CD4-positive, alpha-beta T cell treated with Interleukin-10 for 1 hour (primary cell): ENCODE data around the gene KLF1.
"Not testable (repeated sequence)": the region's sequence is repeated elsewhere in the genome, so short reads cannot be mapped to it uniquely, and the experiment has no call there.

Experiments
- DNase-seq: peaks from one replicate; pipeline ENCODE4 v3.0.0-alpha.2; 2020

The KLF1 gene

DNA sequence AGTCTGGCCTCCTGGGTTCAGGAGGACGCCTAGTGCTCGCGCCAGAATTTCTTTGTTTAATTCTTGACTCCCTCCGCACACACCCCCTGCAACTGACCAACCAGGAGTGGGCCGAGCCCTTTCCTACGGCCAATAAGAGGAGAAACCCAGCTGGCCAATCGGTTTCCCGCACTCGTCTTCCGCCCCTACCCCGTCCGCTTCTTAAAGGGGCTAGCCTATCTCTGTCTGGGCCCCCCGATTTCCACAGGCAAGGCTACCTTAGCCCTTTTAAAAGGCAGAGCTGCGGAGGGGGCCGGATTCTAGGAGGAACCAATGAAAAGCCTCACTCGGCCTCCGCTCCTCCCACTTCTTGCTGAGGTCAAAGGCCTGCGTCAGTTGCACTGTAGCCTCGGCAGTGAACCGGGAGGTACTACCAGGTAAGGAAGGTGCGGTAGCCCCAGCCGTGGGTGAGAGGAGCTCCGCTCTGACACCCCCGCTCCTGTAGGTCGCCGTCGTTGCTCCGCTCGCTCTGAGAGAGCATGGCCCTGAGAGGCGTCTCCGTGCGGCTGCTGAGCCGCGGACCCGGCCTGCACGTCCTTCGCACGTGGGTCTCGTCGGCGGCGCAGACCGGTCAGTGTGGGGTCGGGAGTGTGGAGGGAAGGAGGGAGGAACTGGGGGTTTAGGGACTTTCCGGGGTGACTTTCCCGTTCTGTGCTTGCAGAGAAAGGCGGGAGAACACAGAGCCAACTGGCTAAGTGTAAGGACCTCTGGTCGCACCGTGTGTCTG lies 4.0 kb upstream of the KLF1 start, which contains the start of gene GCDH:
Gene GCDH, plus strand, starts transcription at position 374 of the 766 bp plus-strand sequence. Its CDS starts 145 bp downstream, at position 519.
- DNase-seq: peak; percentile 98

DNA sequence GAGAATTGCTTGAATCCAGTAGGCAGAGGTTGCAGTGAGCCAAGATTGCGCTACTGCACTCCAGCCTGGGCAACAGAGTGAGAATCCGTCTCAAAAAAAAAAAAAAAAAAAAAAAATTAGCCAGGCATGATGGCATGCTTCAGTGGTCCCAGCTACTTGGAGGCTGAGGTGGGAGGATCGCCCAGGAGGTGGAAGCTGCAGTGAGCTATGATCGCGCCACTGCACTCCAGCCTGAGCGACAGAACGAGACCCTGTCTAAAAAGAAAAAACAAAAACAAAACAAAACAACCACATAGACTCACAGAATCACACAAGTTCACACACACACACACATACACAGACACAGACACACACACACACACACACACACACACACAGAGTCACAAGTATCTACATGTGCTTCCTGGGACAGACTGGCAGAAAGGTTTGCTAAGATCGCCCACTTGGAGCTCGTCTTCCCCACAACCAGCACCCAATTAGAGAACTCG lies 3.3 kb upstream of the KLF1 start:
- not testable (repeated sequence) for DNase-seq

DNA sequence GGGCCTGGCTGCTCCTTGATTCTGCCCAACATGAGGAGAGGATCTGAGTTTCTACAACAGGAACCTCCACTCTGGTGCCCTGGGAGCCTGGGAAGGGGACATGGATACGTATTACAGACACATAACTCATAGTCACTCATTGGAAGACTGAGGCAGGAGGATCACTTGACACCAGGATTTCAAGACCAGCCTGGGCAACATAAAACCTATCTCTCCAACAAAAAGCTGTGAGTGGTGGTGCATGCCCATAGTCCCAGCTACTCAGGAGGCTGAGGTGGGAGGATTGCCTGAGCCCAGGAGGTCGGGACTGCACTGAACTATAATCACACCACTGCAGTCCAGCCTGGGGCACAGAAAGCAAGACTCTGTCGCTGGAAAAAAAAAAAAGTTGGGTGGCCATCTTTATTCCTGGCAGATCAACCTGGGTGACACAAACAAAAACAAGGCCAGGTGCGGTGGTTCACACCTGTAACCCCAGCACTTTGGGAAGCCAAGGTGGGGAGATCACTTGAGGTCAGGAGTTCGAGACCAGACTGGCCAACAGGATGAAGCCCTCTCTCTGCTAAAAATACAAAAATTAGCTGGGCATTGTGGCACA lies 1.1 kb upstream of the KLF1 start:
- DNase-seq: no peak

DNA sequence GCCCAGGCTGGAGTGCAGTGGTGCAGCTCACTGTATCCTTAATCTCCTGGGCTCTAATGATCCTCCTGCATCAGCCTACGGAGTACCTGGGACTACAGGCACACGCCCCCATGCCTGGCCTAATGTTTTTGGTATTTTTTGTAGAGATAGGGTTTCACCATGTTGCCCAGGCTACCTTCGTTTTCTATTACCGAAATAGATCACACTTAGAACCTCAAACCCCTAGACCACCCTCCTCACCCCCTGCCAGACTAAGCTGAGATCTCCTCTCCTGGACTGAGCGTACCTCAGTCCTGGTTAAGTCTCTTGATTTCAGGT lies 391 bp downstream of the KLF1 start:
- DNase-seq: no peak

DNA sequence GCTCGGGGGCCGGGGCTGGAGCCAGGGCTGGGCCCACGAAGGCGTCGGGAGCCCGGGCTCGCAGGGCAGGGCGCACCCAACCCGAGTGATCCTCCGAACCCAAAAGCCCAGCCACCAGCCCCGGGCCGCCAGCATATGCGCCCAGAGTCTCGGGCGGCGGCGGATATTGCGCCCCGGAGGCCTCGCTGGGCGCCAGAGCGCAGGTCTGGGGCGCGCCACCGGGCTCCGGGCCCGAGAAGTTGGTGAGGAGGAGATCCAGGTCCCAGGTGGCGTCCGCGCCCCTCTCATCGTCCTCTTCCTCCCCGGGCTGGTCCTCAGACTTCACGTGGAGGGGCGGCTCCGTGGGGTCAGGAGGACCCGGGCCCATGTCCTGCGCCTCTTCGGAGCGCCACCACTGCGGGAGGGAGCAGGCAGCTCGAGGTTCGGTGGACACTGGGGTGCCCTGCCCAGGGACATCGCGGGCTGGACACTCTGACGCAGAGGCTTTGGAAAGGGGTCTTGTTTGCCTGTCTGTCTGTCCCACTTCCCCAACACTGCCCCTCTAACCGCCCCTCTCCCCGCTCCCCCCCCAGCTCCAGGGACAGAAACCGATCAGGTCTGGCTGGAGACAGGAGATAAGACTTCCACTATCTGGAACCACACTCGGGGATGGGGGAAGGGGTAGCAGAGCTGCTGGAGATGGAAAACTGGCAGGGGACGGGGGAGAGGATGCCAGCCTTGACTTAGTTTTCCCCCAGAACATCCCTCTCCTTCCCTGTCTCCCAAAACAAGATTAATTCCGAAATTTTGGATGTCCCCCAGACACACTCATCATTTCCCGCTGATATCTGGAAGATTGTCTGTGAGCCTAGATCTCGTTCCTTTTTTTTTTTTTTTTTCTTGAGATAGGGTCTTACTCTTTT lies 1.0 kb downstream of the KLF1 start:
- DNase-seq: no peak

DNA sequence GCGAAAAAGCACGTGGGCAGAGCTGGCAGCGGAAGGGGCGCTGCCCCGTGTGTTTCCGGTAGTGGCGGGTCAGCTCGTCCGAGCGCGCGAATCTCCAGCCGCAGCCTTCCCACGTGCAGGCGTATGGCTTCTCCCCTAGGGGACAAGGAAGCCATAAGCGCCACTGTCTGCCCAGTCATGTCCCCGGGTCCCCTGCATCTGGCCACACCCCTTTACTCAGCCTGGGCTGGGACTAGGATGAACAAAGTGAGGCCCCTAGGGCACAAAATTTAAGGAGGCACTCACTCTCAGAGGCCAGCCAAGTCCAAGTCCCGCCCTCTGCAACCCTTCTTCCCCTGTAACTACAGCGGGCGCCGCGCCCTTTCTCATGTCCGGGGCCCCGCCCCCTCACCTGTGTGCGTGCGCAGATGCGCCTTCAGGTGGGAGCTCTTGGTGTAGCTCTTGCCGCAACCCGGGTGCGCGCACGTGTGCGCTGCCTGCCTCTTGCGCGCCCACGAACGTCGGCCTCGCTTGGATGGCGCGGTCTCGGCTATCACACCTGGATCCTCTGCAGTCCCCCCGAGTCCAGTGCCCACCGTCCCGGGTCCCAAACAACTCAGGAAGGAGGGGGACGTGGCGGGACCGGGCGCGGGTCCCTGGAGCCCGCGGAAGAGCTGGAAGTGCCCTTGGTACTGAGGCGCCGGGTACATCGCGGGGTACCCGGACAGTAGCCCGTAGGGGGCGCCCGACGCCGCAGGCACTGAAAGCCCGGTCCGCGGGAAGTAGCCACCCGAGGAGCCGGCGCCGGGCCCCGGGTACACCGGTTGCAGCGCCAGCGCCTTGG lies 1.9 kb downstream of the KLF1 start:
- DNase-seq: peak; percentile 92

DNA sequence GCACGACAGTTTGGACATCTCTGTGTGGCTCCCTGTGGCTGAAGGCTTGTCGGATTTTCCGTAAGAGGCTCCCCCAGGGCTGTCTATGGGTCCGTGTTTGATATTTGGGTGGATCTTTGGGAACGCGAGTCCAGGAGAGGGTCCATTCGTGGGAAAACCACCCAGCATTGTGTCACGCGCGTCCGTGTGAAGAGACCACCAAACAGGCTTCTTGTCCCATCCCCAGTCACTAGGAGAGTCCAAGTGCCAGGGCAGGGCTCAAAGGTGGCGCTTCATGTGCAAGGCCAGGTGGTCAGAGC lies 2.4 kb downstream of the KLF1 start:
- DNase-seq: no peak

DNA sequence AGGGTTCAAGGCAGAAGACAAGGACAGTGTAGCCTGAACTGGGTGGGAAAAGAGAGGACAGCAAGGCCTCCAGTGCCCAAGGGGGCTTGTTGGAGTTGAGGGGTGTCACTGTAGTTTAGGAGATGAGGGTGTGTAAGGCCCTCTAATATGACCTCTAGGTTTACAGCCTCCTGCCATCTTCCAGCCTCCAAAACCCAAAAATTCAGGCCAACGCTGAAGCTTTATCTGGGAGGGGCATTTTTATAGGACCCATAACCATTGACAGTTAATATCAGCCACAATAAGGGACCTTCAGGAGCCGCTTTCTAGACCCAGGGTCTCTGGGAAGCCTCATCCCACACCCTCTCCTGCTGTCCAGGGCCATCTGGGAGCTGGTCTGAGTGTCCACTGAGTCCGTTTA lies 2.8 kb downstream of the KLF1 start:
- DNase-seq: no peak

DNA sequence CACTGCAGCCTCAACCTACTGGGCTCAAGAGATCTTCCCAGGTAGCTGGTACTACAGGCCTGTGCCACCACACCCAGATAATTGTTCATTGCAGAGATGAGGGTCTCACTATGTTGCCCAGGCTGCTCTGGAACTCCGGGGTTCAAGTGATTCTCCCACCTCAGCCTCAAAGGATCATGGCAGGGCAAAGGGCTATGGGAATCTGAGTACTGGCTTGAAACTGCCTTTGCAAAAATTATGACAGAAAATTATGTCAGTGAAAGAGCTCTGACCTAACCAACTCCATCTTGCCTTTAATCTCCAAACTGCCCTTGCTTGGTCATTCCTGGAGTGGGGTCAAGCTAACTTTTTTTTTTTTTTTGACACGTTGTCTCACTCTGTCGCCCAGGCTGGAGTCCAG lies 4.4 kb downstream of the KLF1 start:
- DNase-seq: no peak

DNA sequence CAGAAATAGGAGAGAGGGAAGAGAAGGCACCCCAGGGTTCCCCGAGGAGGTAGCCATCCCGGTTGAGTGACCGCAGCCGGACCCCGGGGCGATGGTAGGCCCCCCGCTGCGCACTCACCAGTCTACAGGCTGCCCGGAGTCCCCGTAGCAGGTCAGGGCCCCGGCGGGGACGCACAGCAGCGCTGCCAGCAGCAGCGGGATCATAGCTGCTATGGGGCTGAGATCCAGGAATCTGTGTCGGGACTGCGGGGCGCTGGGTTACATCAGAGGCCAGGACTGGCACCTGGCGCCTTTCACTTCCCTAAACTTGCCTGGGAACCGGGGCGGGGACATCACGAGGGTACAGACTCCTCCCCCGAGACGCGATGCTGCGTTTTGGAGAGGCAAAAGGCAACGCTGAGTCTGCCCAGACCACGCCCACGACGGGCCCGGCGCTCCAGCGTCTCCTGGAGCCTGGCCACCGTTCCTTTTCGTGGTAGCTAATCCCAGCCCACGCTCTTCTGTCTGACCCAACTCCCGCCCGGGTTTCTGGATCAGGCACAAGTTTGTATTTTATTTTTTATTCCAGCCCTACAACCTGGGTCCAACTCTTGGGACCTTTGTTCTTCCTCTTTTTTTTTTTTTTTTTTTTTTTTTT lies 5.7 kb downstream of the KLF1 start, which contains the start of gene DNASE2:
Gene DNASE2, minus strand, starts transcription at position 278 of the 637 bp plus-strand sequence. Its CDS starts 74 bp downstream, at position 204.
- DNase-seq: peak; percentile 90

DNA sequence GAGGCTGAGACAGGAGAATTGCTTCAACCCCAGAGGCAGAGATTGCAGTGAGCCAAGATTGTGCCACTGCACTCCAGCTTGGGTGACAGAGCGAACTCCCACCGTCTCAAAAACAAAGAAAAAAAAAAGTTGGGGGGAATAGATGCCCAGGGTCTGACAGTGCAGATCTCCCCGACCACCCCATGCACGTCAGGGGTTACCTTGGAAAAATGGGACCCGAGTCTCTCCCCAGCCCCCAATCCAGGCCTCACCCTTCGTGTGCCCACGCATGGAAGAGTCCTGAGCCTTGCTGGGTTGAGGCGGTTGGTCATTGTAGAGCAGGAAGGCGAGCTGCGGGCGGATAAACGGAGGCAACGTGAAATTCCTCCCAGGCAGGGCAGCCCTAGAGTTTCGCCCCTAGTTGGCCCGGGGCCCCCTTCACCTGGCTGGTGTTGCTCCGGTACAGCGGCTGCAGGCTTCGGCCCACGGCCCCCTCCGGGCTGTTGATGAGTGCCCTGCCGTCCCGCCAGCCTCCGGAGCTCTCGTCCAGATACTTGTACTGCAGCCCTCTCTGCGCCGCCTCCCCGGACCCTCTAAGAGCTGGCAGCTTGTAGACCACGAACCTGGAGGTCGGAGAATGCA lies 6.3 kb downstream of the KLF1 start:
- no peak for DNase-seq

DNA sequence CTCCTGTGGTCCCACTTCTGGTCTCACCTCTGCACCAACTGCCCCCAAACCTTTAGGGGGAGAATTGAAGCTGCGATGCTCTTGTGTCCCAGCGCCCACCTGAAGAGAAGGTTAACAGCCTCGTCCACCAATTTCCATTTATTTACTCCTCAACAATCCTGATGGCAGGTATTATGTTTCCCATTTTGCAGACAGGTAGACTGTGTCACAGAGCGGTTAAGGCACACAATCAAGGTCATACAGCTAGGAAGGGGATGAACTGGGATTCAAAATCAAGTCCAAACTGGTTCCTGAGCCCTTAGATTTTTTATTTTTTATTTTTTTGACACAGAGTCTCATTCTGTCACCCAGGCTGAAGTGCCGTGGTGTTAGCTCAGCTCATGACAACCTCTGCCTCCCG lies 11.9 kb downstream of the KLF1 start:
- DNase-seq: no peak

DNA sequence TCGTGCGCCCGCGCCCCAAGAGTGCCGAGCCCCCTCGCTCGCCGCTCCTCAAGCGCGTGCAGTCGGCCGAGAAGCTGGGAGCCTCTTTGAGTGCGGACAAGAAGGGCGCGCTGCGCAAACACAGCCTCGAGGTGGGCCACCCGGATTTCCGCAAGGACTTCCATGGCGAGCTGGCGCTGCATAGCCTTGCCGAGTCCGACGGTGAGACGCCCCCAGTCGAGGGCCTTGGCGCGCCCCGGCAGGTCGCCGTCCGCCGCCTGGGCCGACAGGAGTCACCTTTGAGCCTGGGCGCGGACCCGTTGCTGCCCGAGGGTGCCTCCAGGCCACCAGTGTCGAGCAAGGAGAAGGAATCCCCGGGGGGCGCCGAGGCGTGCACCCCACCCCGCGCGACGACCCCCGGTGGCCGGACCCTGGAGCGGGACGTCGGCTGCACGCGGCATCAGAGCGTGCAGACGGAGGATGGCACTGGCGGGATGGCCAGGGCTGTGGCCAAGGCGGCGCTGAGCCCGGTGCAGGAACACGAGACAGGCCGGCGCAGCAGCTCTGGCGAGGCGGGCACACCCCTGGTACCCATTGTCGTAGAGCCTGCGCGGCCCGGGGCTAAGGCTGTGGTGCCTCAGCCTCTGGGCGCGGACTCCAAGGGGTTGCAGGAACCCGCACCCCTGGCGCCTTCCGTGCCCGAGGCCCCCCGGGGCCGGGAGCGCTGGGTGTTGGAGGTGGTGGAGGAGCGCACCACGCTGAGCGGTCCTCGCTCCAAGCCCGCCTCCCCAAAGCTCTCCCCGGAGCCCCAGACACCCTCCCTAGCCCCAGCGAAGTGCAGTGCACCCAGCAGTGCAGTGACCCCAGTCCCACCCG lies 12.9 kb downstream of the KLF1 start:
- no peak for DNase-seq

DNA sequence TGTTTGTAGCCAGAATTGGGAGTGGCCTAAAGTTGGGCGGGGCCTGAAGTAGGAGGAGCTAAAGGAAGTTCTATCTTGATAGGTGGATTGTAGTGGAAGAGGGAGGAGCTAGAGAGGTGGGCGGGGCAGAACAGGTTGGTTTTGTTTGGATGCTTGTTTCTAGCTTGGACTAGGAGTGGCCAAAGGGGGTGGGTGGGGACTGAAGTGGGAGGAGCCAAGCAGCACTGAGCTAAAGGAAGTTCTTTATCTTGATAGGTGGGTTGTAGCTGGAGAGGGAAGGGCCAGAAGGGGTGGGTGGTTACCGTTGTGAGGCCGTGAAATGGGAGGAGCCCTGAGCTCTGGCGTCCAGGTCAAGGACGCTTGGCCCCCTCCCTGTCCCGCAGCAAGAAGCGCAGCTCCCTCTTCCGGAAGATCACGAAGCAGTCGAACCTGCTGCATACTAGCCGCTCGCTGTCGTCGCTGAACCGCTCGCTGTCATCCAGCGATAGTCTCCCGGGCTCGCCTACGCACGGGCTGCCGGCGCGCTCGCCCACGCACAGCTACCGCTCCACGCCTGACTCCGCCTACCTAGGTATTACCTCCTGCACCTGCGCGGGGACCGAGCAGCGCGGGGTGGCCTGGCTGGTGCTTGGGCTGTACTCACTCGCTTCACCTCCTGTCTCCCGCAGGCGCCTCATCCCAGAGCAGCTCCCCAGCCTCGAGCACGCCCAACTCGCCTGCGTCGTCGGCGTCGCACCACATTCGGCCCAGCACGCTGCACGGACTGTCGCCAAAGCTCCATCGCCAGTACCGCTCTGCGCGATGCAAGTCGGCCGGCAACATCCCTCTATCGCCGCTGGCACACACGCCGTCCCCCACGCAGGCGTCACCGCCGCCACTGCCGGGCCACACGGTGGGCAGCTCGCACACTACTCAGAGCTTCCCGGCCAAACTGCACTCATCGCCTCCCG lies 13.8 kb downstream of the KLF1 start:
- DNase-seq: peak; percentile 84

DNA sequence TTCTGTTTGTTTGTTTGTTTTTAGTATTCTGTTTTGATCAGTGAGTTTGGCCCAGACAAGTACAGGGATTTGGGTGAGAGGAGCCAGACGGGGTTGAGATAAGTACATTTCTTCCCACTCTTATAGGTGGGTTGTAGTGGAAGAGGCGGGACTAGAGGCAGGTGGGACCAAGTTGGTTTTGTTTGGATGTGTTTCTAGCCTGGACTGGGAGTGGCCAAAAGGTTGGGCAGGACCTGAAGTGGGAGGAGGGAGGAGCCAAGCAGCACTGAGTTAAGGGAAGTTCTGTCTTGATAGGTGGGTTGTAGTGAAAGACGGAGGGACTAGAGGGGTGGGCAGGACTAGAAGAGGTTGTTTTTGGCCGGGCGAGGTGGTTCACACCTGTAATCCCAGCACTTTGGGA lies 14.7 kb downstream of the KLF1 start:
- no peak for DNase-seq

DNA sequence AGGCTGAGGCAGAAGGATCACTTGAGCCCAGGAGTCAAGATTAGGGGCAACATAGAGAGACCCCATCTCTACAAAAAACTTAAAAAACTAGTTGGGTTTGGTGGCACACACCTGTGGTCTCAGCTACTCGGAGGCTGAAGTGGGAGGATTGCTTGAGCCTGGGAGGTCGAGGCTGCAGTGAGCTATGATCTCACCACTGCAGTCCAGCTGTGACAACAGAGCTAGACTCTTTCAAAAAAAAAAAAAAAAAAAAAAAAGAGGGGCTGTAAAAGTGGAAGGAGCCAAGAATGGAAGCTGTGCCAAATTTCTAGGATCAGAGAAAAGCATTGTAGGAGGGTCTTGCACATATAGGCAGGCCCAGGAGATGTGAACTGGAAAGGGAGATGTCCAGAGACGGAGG lies 15.3 kb downstream of the KLF1 start:
- no peak for DNase-seq

DNA sequence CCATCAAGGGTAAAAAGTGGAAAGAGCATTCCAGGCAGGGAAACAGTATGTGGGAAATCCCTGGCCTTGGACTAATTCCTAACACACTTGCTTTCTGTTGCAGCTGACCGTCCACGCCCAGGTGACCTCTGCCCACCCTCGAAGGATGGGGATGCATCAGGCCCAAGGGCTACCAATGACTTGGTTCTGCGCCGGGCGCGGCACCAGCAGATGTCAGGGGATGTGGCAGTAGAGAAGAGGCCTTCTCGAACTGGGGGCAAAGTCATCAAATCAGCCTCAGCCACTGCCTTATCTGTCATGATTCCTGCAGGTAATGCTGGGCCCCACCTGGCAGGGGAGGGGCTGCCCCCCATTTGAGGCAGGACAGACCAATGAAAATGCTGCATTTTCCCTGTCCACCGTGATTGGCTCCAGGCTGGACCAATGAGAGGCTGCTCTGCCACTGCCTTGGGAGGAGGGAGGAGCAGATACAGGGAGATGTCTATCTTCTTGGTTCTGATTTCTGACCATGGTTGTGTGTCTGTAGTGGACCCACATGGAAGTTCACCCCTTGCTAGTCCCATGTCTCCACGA lies 18.4 kb downstream of the KLF1 start:
- no peak for DNase-seq

DNA sequence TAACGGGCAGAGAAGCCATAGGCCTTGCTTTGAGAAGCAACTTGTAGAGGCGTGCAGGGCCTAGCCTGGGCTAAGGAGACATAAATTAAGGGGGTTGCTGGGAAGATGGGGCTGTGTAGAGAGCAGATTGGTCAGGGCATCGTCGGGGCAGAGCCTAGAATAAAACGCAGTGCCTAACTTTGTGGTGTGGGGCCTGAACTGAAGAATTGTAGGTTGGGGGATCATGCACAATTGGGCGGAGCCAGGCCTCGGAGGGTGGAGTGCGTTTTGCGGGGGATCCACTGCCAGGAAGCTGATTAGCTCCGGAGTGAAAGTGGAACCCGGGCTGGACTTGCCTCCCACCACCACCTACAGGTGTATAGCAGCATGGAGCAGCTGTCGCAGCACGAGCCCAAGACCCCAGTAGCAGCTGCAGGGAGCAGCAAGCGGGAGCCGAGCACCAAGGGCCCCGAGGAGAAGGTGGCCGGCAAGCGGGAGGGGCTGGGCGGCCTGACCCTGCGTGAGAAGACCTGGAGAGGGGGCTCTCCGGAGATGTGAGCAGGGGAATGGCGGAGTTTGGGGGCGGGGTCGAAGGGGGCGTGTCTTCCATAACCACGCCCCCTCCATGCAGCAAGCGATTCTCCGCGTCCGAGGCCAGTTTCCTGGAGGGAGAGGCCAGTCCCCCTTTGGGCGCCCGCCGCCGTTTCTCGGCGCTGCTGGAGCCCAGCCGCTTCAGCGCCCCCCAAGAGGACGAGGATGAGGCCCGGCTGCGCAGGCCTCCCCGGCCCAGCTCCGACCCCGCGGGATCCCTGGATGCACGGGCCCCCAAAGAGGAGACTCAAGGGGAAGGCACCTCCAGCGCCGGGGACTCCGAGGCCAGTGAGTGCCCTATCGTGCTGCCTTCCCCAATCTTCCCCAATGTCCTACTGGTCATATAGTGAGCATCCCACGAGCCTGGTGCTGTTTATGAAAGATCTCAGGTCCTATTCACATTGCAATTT lies 19.6 kb downstream of the KLF1 start:
- DNase-seq: peak; percentile 65
